ENCODE data around the gene C1orf159. TPM values are rescaled to one million over a fixed set of nuclear protein-coding genes. Genes with fewer than 3 reads are reported as not detected.
"Not testable (repeated sequence)": the region's sequence is repeated elsewhere in the genome, so short reads cannot be mapped to it uniquely, and the experiment has no call there.

Gene C1orf159
- total and polyA plus RNA-seq, 2 donors (not counting 1 experiment from before 2014, with no cell fraction given), result 2.6 to 3.3 TPM

DNA sequence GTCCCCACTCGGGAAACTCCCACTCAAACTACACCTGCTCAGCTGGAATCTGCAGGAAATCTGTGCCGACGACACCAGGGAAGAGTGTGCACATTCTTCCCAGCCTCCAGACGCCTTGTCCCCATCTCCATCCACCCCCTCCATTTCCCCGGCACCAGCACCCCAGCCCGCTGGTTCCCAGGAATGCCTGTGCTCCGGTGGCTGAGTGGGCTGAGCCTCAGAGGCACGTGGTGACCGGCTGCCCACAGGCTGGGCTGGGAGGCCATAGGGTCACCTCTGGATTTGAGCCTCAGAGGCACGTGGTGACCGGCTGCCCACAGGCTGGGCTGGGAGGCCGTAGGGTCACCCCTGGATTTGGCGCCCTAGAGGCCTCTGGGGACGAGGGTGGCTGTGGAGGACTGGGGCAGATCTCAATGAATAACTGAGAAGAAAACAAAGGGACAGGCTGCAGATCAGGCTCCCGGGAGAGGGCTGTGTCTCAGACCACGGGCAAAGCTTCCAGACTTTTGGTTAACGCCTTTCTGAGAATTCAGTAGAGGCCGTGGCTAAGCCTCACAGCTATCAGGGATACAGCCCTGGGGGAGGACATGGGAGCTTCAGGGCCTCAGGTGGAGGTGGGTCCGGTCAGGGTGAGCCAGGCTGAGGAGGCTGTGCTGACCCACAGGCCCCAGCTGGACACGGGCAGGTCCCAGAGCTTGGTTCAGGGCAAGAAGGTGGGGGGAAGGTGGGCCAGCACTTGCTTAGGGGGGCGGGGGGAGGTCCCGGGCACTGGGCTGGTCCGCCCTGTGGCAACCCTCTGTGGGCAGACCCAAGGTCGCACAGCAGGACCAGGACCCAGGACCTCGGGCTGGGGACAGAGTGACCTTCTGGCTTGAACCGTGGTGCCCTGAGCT is 40.5 kb upstream of the C1orf159 start:
- no peak for DNase-seq (ENCODE audit: low read depth in 2 of 2)
- TF ChIP-seq, protein P1, sequence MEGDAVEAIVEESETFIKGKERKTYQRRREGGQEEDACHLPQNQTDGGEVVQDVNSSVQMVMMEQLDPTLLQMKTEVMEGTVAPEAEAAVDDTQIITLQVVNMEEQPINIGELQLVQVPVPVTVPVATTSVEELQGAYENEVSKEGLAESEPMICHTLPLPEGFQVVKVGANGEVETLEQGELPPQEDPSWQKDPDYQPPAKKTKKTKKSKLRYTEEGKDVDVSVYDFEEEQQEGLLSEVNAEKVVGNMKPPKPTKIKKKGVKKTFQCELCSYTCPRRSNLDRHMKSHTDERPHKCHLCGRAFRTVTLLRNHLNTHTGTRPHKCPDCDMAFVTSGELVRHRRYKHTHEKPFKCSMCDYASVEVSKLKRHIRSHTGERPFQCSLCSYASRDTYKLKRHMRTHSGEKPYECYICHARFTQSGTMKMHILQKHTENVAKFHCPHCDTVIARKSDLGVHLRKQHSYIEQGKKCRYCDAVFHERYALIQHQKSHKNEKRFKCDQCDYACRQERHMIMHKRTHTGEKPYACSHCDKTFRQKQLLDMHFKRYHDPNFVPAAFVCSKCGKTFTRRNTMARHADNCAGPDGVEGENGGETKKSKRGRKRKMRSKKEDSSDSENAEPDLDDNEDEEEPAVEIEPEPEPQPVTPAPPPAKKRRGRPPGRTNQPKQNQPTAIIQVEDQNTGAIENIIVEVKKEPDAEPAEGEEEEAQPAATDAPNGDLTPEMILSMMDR (conservative IDR thresholded peaks at IDR 0.05 in 1 of 2, IDR thresholded peaks at IDR 0.05 in 1 of 2; ENCODE audit: low read depth in 1 of 2, low read length in 2 of 2), result no peak
- no peak for TF ChIP-seq EZH2 (IDR thresholded peaks at IDR 0.05; ENCODE audit: low read length, missing control alignments)
- H3K9me3 ChIP-seq (ENCODE audit: control insufficient read depth, insufficient read depth, low read depth, low read length), result no peaks in the 10 kb centered on the region

DNA sequence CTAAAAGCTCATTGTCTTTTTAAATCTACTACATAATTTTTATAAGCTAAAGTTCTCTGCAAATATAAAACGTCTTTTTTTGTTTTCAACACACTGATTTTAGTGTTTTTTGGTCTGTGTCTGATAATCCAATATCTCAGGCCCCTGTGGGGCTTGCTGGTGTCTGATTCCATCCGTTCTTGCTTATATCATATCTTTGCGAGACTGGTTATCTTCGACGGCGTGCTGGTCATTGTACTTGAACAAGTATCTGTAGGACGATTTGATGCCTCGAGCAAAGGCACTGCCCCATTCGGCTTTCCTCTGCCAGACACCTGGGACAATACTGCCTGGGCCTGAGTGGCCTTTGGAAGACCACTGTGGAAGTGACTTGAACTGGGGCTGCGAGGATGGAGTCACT is 39.4 kb upstream of the C1orf159 start:
- no peaks in the 10 kb centered on the region for H3K79me2 ChIP-seq (ENCODE audit: control insufficient read depth, insufficient read depth, low read length)
- no peaks in the 10 kb centered on the region for H3K36me3 ChIP-seq (ENCODE audit: control insufficient read depth, insufficient read depth, low read length)

More for the DNA sequence above, 40.5 kb upstream of the C1orf159 start:
- H2AFZ ChIP-seq (ENCODE audit: low read length), result no peak overlapping the region
- peaks cover 3% of the 10 kb centered on the region for H3K4me1 ChIP-seq (ENCODE audit: control insufficient read depth, extremely low read depth, insufficient read depth, low read length)
- no peaks in the 10 kb centered on the region for H3K27me3 ChIP-seq (ENCODE audit: control insufficient read depth, insufficient read depth, low read length)
- H3K79me2 ChIP-seq (ENCODE audit: control insufficient read depth, insufficient read depth, low read length), result no peaks in the 10 kb centered on the region
- H3K9ac ChIP-seq (ENCODE audit: insufficient read depth, low read length), result no peak overlapping the region
- H4K20me1 ChIP-seq (ENCODE audit: control insufficient read depth, extremely low read depth, insufficient read depth, low read length), result no peaks in the 10 kb centered on the region
- no peak overlapping the region for H3K4me3 ChIP-seq (replicated peaks in 1 of 4; ENCODE audit: control extremely low read depth in 1 of 4, insufficient read depth in 1 of 4, low read depth in 3 of 4, low read length in 4 of 4)
- H3K27ac ChIP-seq (ENCODE audit: insufficient read depth, low read length), result no peak overlapping the region
- no peak overlapping the region for H3K4me2 ChIP-seq (ENCODE audit: extremely low read depth, insufficient read depth, low read length)
- H3K36me3 ChIP-seq (ENCODE audit: control insufficient read depth, insufficient read depth, low read length), result no peaks in the 10 kb centered on the region

DNA sequence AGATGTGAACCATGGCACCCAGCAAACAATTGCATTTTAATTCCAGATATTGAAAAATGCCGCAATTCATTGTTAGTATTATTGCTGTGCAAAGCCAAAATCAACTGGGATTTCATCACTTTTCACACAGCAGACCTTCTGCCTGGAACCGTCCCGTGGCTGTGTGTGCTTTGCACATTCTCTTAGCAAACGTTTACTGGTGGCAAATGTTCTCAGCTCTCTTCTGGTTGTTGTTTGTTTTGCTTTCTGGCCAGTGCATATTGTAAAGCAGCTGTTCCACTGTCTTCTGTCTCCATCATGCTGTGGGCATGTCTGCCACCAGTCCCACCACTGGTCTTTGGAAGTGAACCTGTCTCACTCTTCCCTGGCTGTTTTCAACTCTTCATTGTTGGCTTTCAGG is 38.0 kb upstream of the C1orf159 start:
- Histone ChIP-seq H3K27ac (ENCODE audit: insufficient read depth, low read length) (no peak overlapping the region), H3K4me3 (replicated peaks in 1 of 4; ENCODE audit: control extremely low read depth in 1 of 4, insufficient read depth in 1 of 4, low read depth in 3 of 4, low read length in 4 of 4) (no peak overlapping the region), H2AFZ (ENCODE audit: low read length) (no peak overlapping the region), H3K79me2 (ENCODE audit: control insufficient read depth, insufficient read depth, low read length) (no peaks in the 10 kb centered on the region), H3K27me3 (ENCODE audit: control insufficient read depth, insufficient read depth, low read length) (no peaks in the 10 kb centered on the region), H3K4me2 (ENCODE audit: extremely low read depth, insufficient read depth, low read length) (no peak overlapping the region), H3K4me1 (ENCODE audit: control insufficient read depth, extremely low read depth, insufficient read depth, low read length) (peaks cover 3% of the 10 kb centered on the region), H3K9ac (ENCODE audit: insufficient read depth, low read length) (no peak overlapping the region), H3K9me3 (ENCODE audit: control insufficient read depth, insufficient read depth, low read depth, low read length) (no peaks in the 10 kb centered on the region), H3K36me3 (ENCODE audit: control insufficient read depth, insufficient read depth, low read length) (no peaks in the 10 kb centered on the region), H4K20me1 (ENCODE audit: control insufficient read depth, extremely low read depth, insufficient read depth, low read length) (no peaks in the 10 kb centered on the region)
- peak in 1 of 2 donors; percentile 56 for DNase-seq (ENCODE audit: low read depth in 2 of 2)
- TF ChIP-seq, protein P1 (conservative IDR thresholded peaks at IDR 0.05 in 1 of 2, IDR thresholded peaks at IDR 0.05 in 1 of 2; ENCODE audit: low read depth in 1 of 2, low read length in 2 of 2), result no peak
- no peak for TF ChIP-seq EZH2 (IDR thresholded peaks at IDR 0.05; ENCODE audit: low read length, missing control alignments)

More for the DNA sequence above, 39.4 kb upstream of the C1orf159 start:
- Histone ChIP-seq H3K27ac (ENCODE audit: insufficient read depth, low read length) (no peak overlapping the region), H3K4me2 (ENCODE audit: extremely low read depth, insufficient read depth, low read length) (no peak overlapping the region), H3K9ac (ENCODE audit: insufficient read depth, low read length) (no peak overlapping the region), H3K4me1 (ENCODE audit: control insufficient read depth, extremely low read depth, insufficient read depth, low read length) (peaks cover 3% of the 10 kb centered on the region), H4K20me1 (ENCODE audit: control insufficient read depth, extremely low read depth, insufficient read depth, low read length) (no peaks in the 10 kb centered on the region), H2AFZ (ENCODE audit: low read length) (no peak overlapping the region), H3K4me3 (replicated peaks in 1 of 4; ENCODE audit: control extremely low read depth in 1 of 4, insufficient read depth in 1 of 4, low read depth in 3 of 4, low read length in 4 of 4) (no peak overlapping the region), H3K27me3 (ENCODE audit: control insufficient read depth, insufficient read depth, low read length) (no peaks in the 10 kb centered on the region), H3K9me3 (ENCODE audit: control insufficient read depth, insufficient read depth, low read depth, low read length) (no peaks in the 10 kb centered on the region)
- TF ChIP-seq, protein P1 (conservative IDR thresholded peaks at IDR 0.05 in 1 of 2, IDR thresholded peaks at IDR 0.05 in 1 of 2; ENCODE audit: low read depth in 1 of 2, low read length in 2 of 2), result no peak
- no peak for TF ChIP-seq EZH2 (IDR thresholded peaks at IDR 0.05; ENCODE audit: low read length, missing control alignments)
- DNase-seq (ENCODE audit: low read depth in 2 of 2), result no peak

DNA sequence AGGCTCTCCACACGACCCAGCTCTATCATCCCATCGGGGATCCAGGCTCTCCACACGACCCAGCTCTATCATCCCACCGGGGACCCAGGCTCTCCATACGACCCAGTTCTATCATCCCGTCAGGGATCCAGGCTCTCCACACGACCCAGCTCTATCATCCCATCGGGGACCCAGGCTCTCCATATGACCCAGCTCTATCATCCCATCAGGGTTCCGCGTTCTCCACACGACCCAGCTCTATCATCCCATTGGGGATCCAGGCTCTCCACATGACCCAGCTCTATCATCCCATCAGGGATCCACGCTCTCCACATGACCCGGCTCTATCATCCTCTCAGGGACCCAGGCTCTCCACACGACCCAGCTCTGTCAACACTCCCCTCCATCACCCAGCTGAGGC is 37.3 kb upstream of the C1orf159 start:
- H3K27me3 ChIP-seq (ENCODE audit: control insufficient read depth, insufficient read depth, low read length); DNase-seq (ENCODE audit: low read depth in 2 of 2); H3K4me2 ChIP-seq (ENCODE audit: extremely low read depth, insufficient read depth, low read length); H3K79me2 ChIP-seq (ENCODE audit: control insufficient read depth, insufficient read depth, low read length); H3K9me3 ChIP-seq (ENCODE audit: control insufficient read depth, insufficient read depth, low read depth, low read length); H3K36me3 ChIP-seq (ENCODE audit: control insufficient read depth, insufficient read depth, low read length); H3K27ac ChIP-seq (ENCODE audit: insufficient read depth, low read length); H3K4me1 ChIP-seq (ENCODE audit: control insufficient read depth, extremely low read depth, insufficient read depth, low read length); H2AFZ ChIP-seq (ENCODE audit: low read length); H3K4me3 ChIP-seq (replicated peaks in 1 of 4; ENCODE audit: control extremely low read depth in 1 of 4, insufficient read depth in 1 of 4, low read depth in 3 of 4, low read length in 4 of 4); H4K20me1 ChIP-seq (ENCODE audit: control insufficient read depth, extremely low read depth, insufficient read depth, low read length); H3K9ac ChIP-seq (ENCODE audit: insufficient read depth, low read length): not testable (repeated sequence)
